ENCODE results near the gene PHC3. TPM values are rescaled to one million over a fixed set of nuclear protein-coding genes. Genes with fewer than 3 reads are reported as not detected.

Gene PHC3
- total RNA-seq, 6 donors from 2014 or later = 50.7 to 182 (median 76.3) TPM

DNA sequence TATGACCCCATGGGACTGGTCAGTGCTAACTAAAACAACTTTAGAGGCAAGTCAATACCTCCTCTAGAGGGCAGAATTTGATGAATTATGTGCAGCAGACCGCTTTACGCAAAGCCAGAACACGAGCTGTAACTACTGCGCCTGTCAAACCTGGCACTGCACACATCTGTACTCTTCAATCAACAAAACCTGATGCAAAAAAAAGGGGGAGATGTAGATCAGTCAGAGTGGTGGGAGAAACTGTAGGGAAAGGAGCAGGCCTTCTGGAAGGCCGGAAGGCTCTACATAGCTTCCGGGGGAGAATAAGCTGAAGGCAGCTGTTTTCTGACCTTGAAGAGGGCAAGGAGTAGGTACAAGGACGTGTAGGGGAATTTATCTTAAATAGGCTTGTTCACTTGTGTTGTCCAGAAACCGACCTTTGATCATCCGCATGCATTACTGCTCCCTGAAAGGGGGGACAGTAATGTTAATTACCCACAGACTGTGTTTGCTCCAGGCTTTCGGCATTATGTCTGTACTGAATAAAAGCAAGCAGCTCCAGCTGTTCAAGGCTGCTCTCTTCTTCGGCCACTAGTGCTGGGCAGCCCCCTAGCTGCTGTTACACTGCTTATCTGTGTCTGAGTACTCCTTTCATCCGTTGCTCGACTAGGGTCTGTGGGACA is 102.8 kb downstream of the PHC3 start:
- no peaks in the 10 kb centered on the region for H3K4me1 ChIP-seq
- TF ChIP-seq POLR2A (IDR thresholded peaks at IDR 0.05) (no peak), CTCF (IDR thresholded peaks at IDR 0.05) (no peak), EP300 (IDR thresholded peaks at IDR 0.05) (no peak), POLR2AphosphoS5 (IDR thresholded peaks at IDR 0.05) (no peak)
- no peak overlapping the region for H3K4me3 ChIP-seq
- no peak for ATAC-seq (ENCODE audit: low FRiP score in 2 of 2)
- peaks cover 0 to 8% (median 3%) of the 10 kb centered on the region in 4 donors for H3K36me3 ChIP-seq
- no peak for DNase-seq
- H3K27ac ChIP-seq = no peak overlapping the region
- no peaks in the 10 kb centered on the region for H3K9me3 ChIP-seq
- no peaks in the 10 kb centered on the region for H3K27me3 ChIP-seq
- WGBS, 2 donors = 88 to 89% methylated on average over 13 of the region's 13 CpGs

- Histone ChIP-seq H3K27me3 (no peaks in the 10 kb centered on the region), H3K27ac (no peak overlapping the region), H3K4me3 (no peak overlapping the region), H3K36me3 (peaks cover 0 to 1% (median 0%) of the 10 kb centered on the region in 4 donors), H3K4me1 (no peaks in the 10 kb centered on the region), H3K9me3 (no peaks in the 10 kb centered on the region)
- ATAC-seq (ENCODE audit: low FRiP score in 2 of 2) (no peak), DNase-seq (no peak)
- WGBS, 2 donors = 88 to 90% methylated on average over 10 of the region's 10 CpGs
- no peak for TF ChIP-seq POLR2A (IDR thresholded peaks at IDR 0.05)
- no peak for TF ChIP-seq POLR2AphosphoS5 (IDR thresholded peaks at IDR 0.05)
- TF ChIP-seq CTCF (IDR thresholded peaks at IDR 0.05) = no peak
- TF ChIP-seq EP300 (IDR thresholded peaks at IDR 0.05) = no peak
These were observed 104.2 kb downstream of the PHC3 start for GRCh38 chr3:170077361-170077760.

DNA sequence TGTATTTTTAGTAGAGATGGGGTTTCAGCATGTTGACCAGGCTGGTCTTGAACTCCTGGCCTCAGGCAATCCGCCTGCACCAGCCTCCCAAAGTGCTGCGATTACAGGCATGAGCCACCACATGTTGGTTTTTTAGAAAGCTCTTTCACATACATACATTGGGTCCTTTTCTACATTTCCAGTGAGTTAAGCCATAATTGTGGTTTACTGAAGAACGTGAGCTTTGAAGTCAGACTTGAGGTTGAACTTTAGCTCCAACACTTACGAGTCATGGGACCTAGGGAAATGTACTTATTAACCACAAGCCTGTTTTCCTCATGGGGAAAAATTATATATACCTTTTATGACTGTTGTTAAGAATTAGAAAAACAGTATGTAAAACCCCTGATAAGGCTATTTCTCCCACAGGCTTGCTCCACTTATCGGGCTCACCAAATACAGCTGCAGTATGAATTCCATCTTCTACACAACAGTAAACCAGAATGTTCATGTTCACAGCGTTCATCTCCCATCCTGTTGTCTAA is 104.8 kb downstream of the PHC3 start:
- no peak overlapping the region for H3K4me3 ChIP-seq
- no peak for TF ChIP-seq POLR2AphosphoS5 (IDR thresholded peaks at IDR 0.05)
- TF ChIP-seq EP300 (IDR thresholded peaks at IDR 0.05) = no peak
- TF ChIP-seq POLR2A (IDR thresholded peaks at IDR 0.05) = no peak
- TF ChIP-seq CTCF (IDR thresholded peaks at IDR 0.05) = no peak
- H3K36me3 ChIP-seq = no peaks in the 10 kb centered on the region
- no peaks in the 10 kb centered on the region for H3K9me3 ChIP-seq
- H3K27me3 ChIP-seq = no peaks in the 10 kb centered on the region
- DNase-seq (no peak), ATAC-seq (ENCODE audit: low FRiP score in 2 of 2) (no peak)
- no peaks in the 10 kb centered on the region for H3K4me1 ChIP-seq
- WGBS, 2 donors = 89 to 91% methylated on average over 6 of the region's 6 CpGs
- no peak overlapping the region for H3K27ac ChIP-seq

DNA sequence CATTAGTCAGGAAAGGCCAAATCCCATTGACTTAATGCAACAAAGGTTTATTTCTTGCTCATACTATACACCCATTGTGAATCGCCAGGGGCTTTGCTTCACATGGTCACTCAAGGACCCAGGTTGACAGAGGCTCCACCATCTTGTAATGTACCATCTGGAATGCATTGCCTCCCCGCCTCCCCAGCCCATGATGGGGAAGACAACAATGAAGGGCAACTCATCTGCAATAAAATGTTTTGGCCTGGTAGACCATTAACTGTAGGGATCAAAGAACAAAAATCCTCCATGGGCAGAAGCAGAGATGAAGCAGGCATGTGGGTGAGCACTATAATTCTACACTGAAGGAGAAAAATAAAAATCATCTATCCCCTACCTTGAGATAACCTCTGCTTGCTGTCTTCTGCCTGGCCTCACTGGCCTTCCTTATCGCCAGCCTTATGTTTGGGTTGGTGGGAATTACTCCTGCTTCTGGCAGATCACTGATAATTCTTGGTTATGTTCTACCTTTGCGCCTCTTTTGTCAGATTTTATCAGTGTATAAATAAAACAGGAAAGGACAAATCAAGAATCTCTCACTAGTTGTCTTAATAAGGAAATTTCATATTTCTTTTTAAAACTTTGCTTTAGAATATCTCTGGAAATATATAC is 106.0 kb downstream of the PHC3 start:
- DNase-seq = no peak
- H3K4me3 ChIP-seq = no peak overlapping the region
- WGBS, 2 donors = 83 to 86% methylated on average over 4 of the region's 4 CpGs
- ATAC-seq (ENCODE audit: low FRiP score in 2 of 2) = no peak
- H3K4me1 ChIP-seq = no peaks in the 10 kb centered on the region
- H3K27ac ChIP-seq = no peak overlapping the region
- no peaks in the 10 kb centered on the region for H3K27me3 ChIP-seq
- no peaks in the 10 kb centered on the region for H3K36me3 ChIP-seq
- H3K9me3 ChIP-seq = no peaks in the 10 kb centered on the region
- TF ChIP-seq CTCF (IDR thresholded peaks at IDR 0.05) = no peak
- no peak for TF ChIP-seq POLR2A (IDR thresholded peaks at IDR 0.05)
- no peak for TF ChIP-seq EP300 (IDR thresholded peaks at IDR 0.05)
- no peak for TF ChIP-seq POLR2AphosphoS5 (IDR thresholded peaks at IDR 0.05)
